HUES6 (cell line): ENCODE data around the gene ANP32E.

Experiments used
- H3K27ac ChIP-seq: 2 replicates; pipeline ENCODE4 v1.7.0; 2013; ENCODE audit warnings: low read depth, mild to moderate bottlenecking, low read length, inconsistent platforms
- H3K27me3 ChIP-seq: 2 replicates; pipeline ENCODE4 v1.6.1; 2013; ENCODE audit warnings: low read length; ENCODE audit not compliant: control insufficient read depth, insufficient read depth
- H3K36me3 ChIP-seq: 2 replicates; pipeline ENCODE4 v1.6.1; 2013; ENCODE audit warnings: low read length; ENCODE audit not compliant: control insufficient read depth, insufficient read depth
- H3K4me1 ChIP-seq: 2 replicates; pipeline ENCODE4 v1.6.1; 2013; ENCODE audit warnings: low read length; ENCODE audit not compliant: control insufficient read depth, insufficient read depth
- H3K4me3 ChIP-seq: 2 replicates; pipeline ENCODE4 v1.5.1; 2013; ENCODE audit warnings: low read depth, low read length
- H3K9ac ChIP-seq: one replicate; pipeline ENCODE4 v1.6.1; 2013; ENCODE audit warnings: mild to moderate bottlenecking, low read length
- H3K9me3 ChIP-seq: 2 replicates; pipeline ENCODE4 v1.6.1; 2013; ENCODE audit warnings: low read depth, low read length; ENCODE audit not compliant: control insufficient read depth, insufficient read depth

Gene ANP32E

DNA sequence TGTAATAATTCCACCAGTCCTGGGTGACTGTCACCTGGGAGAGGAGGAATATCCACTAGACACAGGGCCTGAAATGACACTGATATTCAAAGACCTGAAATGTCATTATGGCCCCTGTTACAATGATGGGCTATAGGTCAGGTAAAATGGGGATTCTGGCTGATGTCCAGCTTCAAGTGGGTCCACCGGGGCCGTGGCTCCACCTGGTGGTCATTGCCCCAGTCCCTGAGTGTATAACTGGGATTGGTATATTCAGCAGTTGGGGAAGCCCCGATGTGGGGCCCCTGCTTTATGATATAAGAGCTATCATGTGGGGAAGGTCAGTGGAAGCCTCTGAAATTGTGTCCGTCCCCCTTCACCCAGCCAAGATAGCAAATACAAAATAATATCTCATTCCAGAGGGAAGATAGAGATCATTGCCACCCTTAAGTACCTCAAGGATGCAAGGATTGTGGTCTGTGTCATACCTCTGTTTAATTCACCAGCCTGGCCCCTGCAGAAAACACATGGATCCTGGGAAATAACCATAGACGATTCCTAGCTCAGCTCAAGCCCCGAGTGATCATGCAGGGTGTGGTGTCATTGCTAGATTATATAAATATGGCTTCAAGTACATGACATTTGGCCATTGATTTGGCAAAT lies 66.8 kb downstream of the ANP32E start:
- H3K9ac ChIP-seq: no peak overlapping the region
- H3K27ac ChIP-seq: no peak overlapping the region
- no peaks in the 10 kb centered on the region for H3K9me3 ChIP-seq
- no peaks in the 10 kb centered on the region for H3K36me3 ChIP-seq
- peaks cover 8% of the 10 kb centered on the region; the same call in 1 of the 2 replicates for H3K4me1 ChIP-seq
- no peaks in the 10 kb centered on the region for H3K27me3 ChIP-seq
- no peak overlapping the region for H3K4me3 ChIP-seq
